Stimulated activated CD4-positive, alpha-beta T cell treated with anti-CD3 and anti-CD28 coated beads, Interleukin-2, amount 100 ng/mL, for 48 hours (primary cell): ENCODE measurements around the gene OR4N2.
"Not testable (repeated sequence)": the region's sequence is repeated elsewhere in the genome, so short reads cannot be mapped to it uniquely, and the experiment has no call there.

ENCODE experiments used
- DNase-seq, 2 donors: peaks; one replicate each; pipeline ENCODE4 v3.0.0-alpha.2; 2020

Gene OR4N2

DNA sequence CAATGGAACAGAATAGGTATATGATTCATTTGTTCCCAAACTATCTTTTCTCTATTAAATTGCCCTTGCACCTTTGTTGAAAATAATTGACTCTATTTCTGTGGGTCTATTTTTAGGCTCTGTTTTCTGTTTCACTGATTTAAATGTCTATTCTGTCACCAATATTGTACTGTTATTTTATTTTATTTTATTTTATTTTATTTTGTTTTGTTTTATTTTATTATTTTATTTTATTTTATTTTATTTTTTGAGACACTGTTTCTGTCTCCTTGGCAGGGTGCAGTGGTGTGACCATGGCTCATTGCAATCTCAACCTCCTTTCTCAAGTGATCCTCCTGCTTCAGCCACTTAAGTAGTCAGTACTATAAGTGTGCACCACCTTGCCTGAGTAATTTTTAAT is 34.9 kb downstream of the OR4N2 start:
- no peak for DNase-seq

DNA sequence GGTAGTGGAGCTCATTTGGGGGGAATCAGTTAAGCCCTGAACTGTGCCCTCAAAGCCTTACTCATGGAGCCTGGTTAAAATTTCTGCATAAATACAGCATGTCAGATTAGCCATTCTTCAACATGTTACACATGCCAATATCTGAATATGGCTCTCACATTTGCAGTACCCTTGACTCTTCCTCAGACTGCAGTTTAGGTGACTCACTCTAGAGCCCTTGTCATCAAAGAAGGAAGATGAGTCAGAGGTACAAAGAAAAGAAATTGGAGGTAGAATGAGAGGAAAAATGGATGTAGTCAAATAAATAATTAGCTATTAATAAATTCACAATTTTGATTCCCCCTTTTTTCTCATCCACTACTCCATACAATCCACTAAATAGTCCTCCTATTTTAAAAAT is 47.8 kb downstream of the OR4N2 start:
- DNase-seq: no peak

DNA sequence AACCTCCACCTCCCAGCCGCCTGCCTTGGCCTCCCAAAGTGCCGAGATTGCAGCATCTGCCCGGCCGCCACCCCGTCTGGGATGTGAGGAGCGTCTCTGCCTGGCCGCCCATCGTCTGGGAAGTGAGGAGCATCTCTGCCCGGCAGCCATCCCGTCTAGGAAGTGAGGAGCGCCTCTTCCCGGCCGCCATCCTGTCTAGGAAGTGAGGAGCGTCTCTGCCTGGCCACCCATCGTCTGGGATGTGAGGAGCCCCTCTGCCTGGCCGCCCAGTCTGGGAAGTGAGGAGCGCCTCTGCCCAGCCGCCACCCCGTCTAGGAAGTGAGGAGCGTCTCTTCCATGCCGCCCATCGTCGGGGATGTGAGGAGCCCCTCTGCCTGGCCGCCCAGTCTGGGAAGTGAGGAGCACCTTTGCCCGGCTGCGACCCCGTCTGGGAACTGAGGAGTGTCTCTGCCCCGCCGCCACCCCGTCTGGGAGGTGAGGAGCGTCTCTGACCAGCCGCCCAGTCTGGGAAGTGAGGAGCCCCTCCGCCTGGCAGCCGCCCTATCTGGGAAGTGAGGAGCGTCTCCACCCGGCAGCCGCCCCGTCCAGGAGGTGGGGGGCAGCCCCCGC is 62.6 kb downstream of the OR4N2 start:
- DNase-seq: not testable (repeated sequence)

DNA sequence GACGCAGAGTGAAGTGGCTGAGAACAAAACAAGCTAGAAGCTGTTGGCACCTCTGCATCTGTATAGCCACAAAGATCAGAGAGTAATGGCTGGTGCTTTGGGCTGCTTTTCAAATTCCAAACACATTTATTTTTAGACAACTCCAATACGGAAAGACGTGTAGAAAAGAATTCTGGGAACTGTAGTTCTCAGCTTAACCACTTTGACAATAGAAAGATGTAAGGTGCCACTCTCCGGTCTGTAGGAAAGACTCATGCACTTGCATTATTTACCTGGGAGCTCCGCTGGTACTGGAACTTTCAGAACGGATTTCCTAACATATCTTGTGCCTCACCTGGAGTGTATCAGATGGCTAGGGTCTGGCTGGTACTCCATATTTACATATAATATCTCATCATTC is 69.6 kb downstream of the OR4N2 start:
- DNase-seq: no peak

DNA sequence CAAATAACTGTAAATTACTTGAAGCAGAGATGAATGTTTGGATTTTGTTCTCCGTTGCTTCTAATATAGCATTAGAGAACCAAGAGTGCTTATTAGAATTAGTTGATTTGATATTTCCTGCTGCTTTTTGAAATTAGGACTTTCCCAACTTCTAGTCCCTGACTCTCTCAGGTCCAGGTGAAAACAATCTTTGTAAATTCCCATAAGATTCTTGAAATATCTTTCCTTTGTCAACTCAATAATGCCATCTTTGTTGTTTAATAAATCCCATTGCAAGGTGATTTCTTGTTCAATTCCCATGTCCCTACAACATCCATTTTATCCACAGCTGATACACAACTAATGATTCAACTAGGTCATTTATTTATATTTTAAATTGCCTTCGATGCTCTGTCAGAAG is 71.3 kb downstream of the OR4N2 start, which contains the start of gene OR4K2:
TSS of gene OR4K2 (plus strand) at position 301 of the 400 bp plus-strand sequence. CDS start 1,126 bp downstream, outside the sequence.
- no peak for DNase-seq

DNA sequence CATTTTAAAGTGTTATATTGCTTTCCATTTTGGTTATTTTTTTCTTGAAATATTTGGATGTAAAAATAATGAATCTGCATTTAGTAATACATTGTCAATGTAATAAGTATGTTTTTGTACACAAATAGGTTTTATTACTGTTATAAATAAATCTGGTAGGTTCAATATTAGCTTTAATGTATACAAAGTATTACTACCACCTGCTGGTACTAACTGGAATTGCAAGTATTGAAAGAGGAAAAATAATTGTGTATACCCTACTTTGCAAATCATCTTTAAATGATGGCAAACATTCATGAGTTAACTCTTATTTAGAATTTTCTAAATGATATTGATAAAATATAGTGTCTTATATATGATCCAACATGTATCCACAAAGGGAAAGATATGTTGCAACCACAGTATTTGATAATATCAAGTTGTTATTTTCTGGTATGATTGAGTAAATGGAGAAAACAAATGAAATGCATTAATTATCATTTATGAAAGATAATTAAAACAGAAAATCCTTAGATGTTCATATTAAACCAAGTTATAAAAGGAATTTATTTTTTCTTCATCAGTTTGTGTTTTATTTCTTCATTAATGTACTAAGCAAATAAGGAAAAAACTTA is 74.6 kb downstream of the OR4N2 start:
- no peak for DNase-seq
